Measurements from ENCODE around the gene STIM2.

The STIM2 gene

GRCh38 chr4:26873391-26874026 lies 12.9 kb downstream of the STIM2 start:
- no peak for TF ChIP-seq CTCF (IDR thresholded peaks at IDR 0.05; ENCODE audit: low read depth, low read length, missing control alignments)
- no peak overlapping the region for H3K4me3 ChIP-seq (replicated peaks; ENCODE audit: low read depth, low read length)
- no peak for DNase-seq (ENCODE audit: extremely low read depth, low read depth)

GRCh38 chr4:26874110-26874509 lies 13.5 kb downstream of the STIM2 start:
- H3K4me3 ChIP-seq (replicated peaks; ENCODE audit: low read depth, low read length), result no peak overlapping the region
- TF ChIP-seq CTCF (IDR thresholded peaks at IDR 0.05; ENCODE audit: low read depth, low read length, missing control alignments), result no peak
- DNase-seq (ENCODE audit: extremely low read depth, low read depth), result no peak

- TF ChIP-seq CTCF (IDR thresholded peaks at IDR 0.05; ENCODE audit: low read depth, low read length, missing control alignments), result no peak
- no peak for DNase-seq (ENCODE audit: extremely low read depth, low read depth)
- no peak overlapping the region for H3K4me3 ChIP-seq (replicated peaks; ENCODE audit: low read depth, low read length)
These were observed 16.8 kb downstream of the STIM2 start for GRCh38 chr4:26877406-26877805.

- H3K4me3 ChIP-seq (replicated peaks; ENCODE audit: low read depth, low read length), result no peak overlapping the region
- DNase-seq (ENCODE audit: extremely low read depth, low read depth), result no peak
- no peak for TF ChIP-seq CTCF (IDR thresholded peaks at IDR 0.05; ENCODE audit: low read depth, low read length, missing control alignments)
These were observed 17.3 kb downstream of the STIM2 start for GRCh38 chr4:26877961-26878360.

GRCh38 chr4:26878794-26879391 lies 18.3 kb downstream of the STIM2 start:
- no peak for DNase-seq (ENCODE audit: extremely low read depth, low read depth)
- no peak overlapping the region for H3K4me3 ChIP-seq (replicated peaks; ENCODE audit: low read depth, low read length)
- no peak for TF ChIP-seq CTCF (IDR thresholded peaks at IDR 0.05; ENCODE audit: low read depth, low read length, missing control alignments)

- no peak overlapping the region for H3K4me3 ChIP-seq (replicated peaks; ENCODE audit: low read depth, low read length)
- no peak for DNase-seq (ENCODE audit: extremely low read depth, low read depth)
- TF ChIP-seq CTCF (IDR thresholded peaks at IDR 0.05; ENCODE audit: low read depth, low read length, missing control alignments), result no peak
These were observed 19.2 kb downstream of the STIM2 start for GRCh38 chr4:26879805-26880204.

GRCh38 chr4:26884026-26884425 lies 23.4 kb downstream of the STIM2 start:
- no peak for TF ChIP-seq CTCF (IDR thresholded peaks at IDR 0.05; ENCODE audit: low read depth, low read length, missing control alignments)
- no peak for DNase-seq (ENCODE audit: extremely low read depth, low read depth)
- H3K4me3 ChIP-seq (replicated peaks; ENCODE audit: low read depth, low read length), result no peak overlapping the region
